H1 (cell line): Measurements from ENCODE around the gene RPS6KB2. TPM values are rescaled to one million over a fixed set of nuclear protein-coding genes. Genes with fewer than 3 reads are reported as not detected.

Experiments
- FOSL1 ChIP-seq: IDR thresholded peaks from 2 replicates; pipeline ENCODE4 v1.6.1; 2011; ENCODE audit warnings: mild to moderate bottlenecking, low read depth, low read length, moderate library complexity; ENCODE audit not compliant: insufficient read depth
- HDAC6 ChIP-seq: IDR thresholded peaks from one replicate; pipeline ENCODE4 v1.7.1; 2012; ENCODE audit warnings: low read depth, mild to moderate bottlenecking, inconsistent platforms, low read length, moderate library complexity
- POU5F1 ChIP-seq: IDR thresholded peaks from 2 replicates; pipeline ENCODE4 v1.6.1; 2011; ENCODE audit warnings: low read depth, mild to moderate bottlenecking, low read length, moderate library complexity
- polyA plus RNA-seq, 7 experiments: library from polyadenylated mRNA; depleted of rRNA in 3 of 7; stranded (reverse) in 5 of 7; unstranded in 2 of 7; fragments of >200 nt in 5 of 7; fragments of 200-250 nt in 2 of 7; gene quantifications; 1 replicate in 5 of 7; 2 replicates in 1 of 7; 4 replicates in 1 of 7; pipeline versions ENCODE4 v1.2.1 to v1.2.3, GENCODE V29; 2011 to 2013; ENCODE audit warnings: missing spikeins in 2 of 7, mixed read lengths in 2 of 7
- total RNA-seq: library from RNA; stranded (reverse); fragmentation: NEBNext Ultra II Directional; extraction: Animal tissue kit (Norgen Biotek cat#: 25700); gene quantifications from 2 replicates; pipeline ENCODE4 v1.2.1, GENCODE V29; 2021
- TF ChIP-seq, protein P1 (sequence below): fragments of 300-600 bp; sonication (generic); IDR thresholded peaks from 2 replicates; pipeline ENCODE4 v1.7.1; 2012; ENCODE audit warnings: low read length, moderate library complexity, mild to moderate bottlenecking, inconsistent platforms; ENCODE audit not compliant: insufficient replicate concordance

RPS6KB2 gene
- total and polyA plus RNA-seq, 2 of the 8 experiments (the other 6 are each of a cell fraction or from before 2014, with no cell fraction given), result 41.0 to 47.1 TPM

- TF ChIP-seq, protein P1, sequence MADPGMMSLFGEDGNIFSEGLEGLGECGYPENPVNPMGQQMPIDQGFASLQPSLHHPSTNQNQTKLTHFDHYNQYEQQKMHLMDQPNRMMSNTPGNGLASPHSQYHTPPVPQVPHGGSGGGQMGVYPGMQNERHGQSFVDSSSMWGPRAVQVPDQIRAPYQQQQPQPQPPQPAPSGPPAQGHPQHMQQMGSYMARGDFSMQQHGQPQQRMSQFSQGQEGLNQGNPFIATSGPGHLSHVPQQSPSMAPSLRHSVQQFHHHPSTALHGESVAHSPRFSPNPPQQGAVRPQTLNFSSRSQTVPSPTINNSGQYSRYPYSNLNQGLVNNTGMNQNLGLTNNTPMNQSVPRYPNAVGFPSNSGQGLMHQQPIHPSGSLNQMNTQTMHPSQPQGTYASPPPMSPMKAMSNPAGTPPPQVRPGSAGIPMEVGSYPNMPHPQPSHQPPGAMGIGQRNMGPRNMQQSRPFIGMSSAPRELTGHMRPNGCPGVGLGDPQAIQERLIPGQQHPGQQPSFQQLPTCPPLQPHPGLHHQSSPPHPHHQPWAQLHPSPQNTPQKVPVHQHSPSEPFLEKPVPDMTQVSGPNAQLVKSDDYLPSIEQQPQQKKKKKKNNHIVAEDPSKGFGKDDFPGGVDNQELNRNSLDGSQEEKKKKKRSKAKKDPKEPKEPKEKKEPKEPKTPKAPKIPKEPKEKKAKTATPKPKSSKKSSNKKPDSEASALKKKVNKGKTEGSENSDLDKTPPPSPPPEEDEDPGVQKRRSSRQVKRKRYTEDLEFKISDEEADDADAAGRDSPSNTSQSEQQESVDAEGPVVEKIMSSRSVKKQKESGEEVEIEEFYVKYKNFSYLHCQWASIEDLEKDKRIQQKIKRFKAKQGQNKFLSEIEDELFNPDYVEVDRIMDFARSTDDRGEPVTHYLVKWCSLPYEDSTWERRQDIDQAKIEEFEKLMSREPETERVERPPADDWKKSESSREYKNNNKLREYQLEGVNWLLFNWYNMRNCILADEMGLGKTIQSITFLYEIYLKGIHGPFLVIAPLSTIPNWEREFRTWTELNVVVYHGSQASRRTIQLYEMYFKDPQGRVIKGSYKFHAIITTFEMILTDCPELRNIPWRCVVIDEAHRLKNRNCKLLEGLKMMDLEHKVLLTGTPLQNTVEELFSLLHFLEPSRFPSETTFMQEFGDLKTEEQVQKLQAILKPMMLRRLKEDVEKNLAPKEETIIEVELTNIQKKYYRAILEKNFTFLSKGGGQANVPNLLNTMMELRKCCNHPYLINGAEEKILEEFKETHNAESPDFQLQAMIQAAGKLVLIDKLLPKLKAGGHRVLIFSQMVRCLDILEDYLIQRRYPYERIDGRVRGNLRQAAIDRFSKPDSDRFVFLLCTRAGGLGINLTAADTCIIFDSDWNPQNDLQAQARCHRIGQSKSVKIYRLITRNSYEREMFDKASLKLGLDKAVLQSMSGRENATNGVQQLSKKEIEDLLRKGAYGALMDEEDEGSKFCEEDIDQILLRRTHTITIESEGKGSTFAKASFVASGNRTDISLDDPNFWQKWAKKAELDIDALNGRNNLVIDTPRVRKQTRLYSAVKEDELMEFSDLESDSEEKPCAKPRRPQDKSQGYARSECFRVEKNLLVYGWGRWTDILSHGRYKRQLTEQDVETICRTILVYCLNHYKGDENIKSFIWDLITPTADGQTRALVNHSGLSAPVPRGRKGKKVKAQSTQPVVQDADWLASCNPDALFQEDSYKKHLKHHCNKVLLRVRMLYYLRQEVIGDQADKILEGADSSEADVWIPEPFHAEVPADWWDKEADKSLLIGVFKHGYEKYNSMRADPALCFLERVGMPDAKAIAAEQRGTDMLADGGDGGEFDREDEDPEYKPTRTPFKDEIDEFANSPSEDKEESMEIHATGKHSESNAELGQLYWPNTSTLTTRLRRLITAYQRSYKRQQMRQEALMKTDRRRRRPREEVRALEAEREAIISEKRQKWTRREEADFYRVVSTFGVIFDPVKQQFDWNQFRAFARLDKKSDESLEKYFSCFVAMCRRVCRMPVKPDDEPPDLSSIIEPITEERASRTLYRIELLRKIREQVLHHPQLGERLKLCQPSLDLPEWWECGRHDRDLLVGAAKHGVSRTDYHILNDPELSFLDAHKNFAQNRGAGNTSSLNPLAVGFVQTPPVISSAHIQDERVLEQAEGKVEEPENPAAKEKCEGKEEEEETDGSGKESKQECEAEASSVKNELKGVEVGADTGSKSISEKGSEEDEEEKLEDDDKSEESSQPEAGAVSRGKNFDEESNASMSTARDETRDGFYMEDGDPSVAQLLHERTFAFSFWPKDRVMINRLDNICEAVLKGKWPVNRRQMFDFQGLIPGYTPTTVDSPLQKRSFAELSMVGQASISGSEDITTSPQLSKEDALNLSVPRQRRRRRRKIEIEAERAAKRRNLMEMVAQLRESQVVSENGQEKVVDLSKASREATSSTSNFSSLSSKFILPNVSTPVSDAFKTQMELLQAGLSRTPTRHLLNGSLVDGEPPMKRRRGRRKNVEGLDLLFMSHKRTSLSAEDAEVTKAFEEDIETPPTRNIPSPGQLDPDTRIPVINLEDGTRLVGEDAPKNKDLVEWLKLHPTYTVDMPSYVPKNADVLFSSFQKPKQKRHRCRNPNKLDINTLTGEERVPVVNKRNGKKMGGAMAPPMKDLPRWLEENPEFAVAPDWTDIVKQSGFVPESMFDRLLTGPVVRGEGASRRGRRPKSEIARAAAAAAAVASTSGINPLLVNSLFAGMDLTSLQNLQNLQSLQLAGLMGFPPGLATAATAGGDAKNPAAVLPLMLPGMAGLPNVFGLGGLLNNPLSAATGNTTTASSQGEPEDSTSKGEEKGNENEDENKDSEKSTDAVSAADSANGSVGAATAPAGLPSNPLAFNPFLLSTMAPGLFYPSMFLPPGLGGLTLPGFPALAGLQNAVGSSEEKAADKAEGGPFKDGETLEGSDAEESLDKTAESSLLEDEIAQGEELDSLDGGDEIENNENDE, result no peak
- TF ChIP-seq FOSL1 (no peak), HDAC6 (no peak), POU5F1 (no peak)
- TF ChIP-seq, all 59 proteins: peak for 0
Observed at GRCh38 chr11:67441098-67441563, 12.8 kb downstream of the RPS6KB2 start (continued).
